Fibroblast of lung (primary cell): ENCODE results near the gene OXCT1. TPM values are rescaled to one million over a fixed set of nuclear protein-coding genes. Genes with fewer than 3 reads are reported as not detected.

Experiments used
- DNase-seq, 2 donors: peaks; one replicate each; pipeline versions ENCODE4 v3.0.0 to v3.0.0-alpha.2; 2010; ENCODE audit warnings: low read depth in 2 of 2
- H2AFZ ChIP-seq: 2 replicates; pipeline ENCODE4 v1.5.1; 2012; ENCODE audit warnings: low read length, control low read depth, inconsistent platforms
- H3K27ac ChIP-seq: 2 replicates; pipeline ENCODE4 v1.5.1; 2011; ENCODE audit warnings: low read length, control low read depth; ENCODE audit not compliant: insufficient read depth
- H3K27me3 ChIP-seq: 2 replicates; pipeline ENCODE4 v1.5.1; 2011; ENCODE audit warnings: mild to moderate bottlenecking, low read length; ENCODE audit not compliant: control insufficient read depth, insufficient read depth
- H3K36me3 ChIP-seq: 2 replicates; pipeline ENCODE4 v1.5.1; 2011; ENCODE audit warnings: low read length; ENCODE audit not compliant: control insufficient read depth, insufficient read depth
- H3K4me1 ChIP-seq: 2 replicates; pipeline ENCODE4 v1.5.1; 2011; ENCODE audit warnings: low read length; ENCODE audit not compliant: control insufficient read depth, insufficient read depth; ENCODE audit errors: extremely low read depth
- H3K4me2 ChIP-seq: 2 replicates; pipeline ENCODE4 v1.5.1; 2011; ENCODE audit warnings: low read length, control low read depth; ENCODE audit not compliant: insufficient read depth; ENCODE audit errors: extremely low read depth
- H3K4me3 ChIP-seq, 4 experiments: fragments of 200-600 bp in 1 of 4; sonication (generic) in 1 of 4; replicated peaks in 1 of 4; 2 replicates each; pipeline ENCODE4 v1.5.1; 2011 to 2016; ENCODE audit warnings: low read length in 4 of 4, low read depth in 3 of 4, mild to moderate bottlenecking in 3 of 4, control low read depth in 2 of 4, inconsistent platforms in 1 of 4, mixed read lengths in 1 of 4; ENCODE audit not compliant: insufficient read depth in 1 of 4; ENCODE audit errors: control extremely low read depth in 1 of 4
- H3K79me2 ChIP-seq: 2 replicates; pipeline ENCODE4 v1.5.1; 2012; ENCODE audit warnings: mild to moderate bottlenecking, low read length, inconsistent platforms; ENCODE audit not compliant: control insufficient read depth, insufficient read depth
- H3K9ac ChIP-seq: 2 replicates; pipeline ENCODE4 v1.5.1; 2011; ENCODE audit warnings: mild to moderate bottlenecking, low read length, control low read depth; ENCODE audit not compliant: insufficient read depth
- H3K9me3 ChIP-seq: 2 replicates; pipeline ENCODE4 v1.5.1; 2012; ENCODE audit warnings: low read depth, low read length; ENCODE audit not compliant: control insufficient read depth, insufficient read depth
- H4K20me1 ChIP-seq: 2 replicates; pipeline ENCODE4 v1.5.1; 2011; ENCODE audit warnings: low read length; ENCODE audit not compliant: control insufficient read depth, insufficient read depth; ENCODE audit errors: extremely low read depth
- CTCF ChIP-seq, 2 donors: IDR thresholded peaks in 1 of 2; conservative IDR thresholded peaks in 1 of 2; 1 replicate in 1 of 2; 2 replicates in 1 of 2; pipeline ENCODE4 v1.5.1; 2011 to 2012; ENCODE audit warnings: low read length in 2 of 2, control low read depth in 1 of 2, inconsistent platforms in 1 of 2, low read depth in 1 of 2, mild to moderate bottlenecking in 1 of 2
- EZH2 ChIP-seq: IDR thresholded peaks from 2 replicates; pipeline ENCODE4 v1.5.1; 2012; ENCODE audit warnings: low read length, control low read depth, mild to moderate bottlenecking; ENCODE audit errors: missing control alignments
- polyA plus RNA-seq, 2 donors: library from polyadenylated mRNA; depleted of rRNA in 1 of 2; stranded (reverse) in 1 of 2; unstranded in 1 of 2; fragments of >200 nt; gene quantifications; 2 replicates each; pipeline ENCODE4 v1.2.1, GENCODE V29; 2011 to 2012; ENCODE audit warnings: missing spikeins in 1 of 2
- total RNA-seq: library from RNA; depleted of rRNA; stranded (reverse); fragments of >200 nt; gene quantifications from 2 replicates; pipeline ENCODE4 v1.2.1, GENCODE V29; 2014

OXCT1 gene
- total and polyA plus RNA-seq, 2 donors (not counting 1 experiment from before 2014, with no cell fraction given): 35.7 to 56.3 TPM

- Histone ChIP-seq H3K27me3 (no peaks in the 10 kb centered on the region), H3K4me2 (no peak overlapping the region), H3K27ac (no peak overlapping the region), H3K36me3 (no peaks in the 10 kb centered on the region), H3K79me2 (no peaks in the 10 kb centered on the region), H3K4me3 (no peak overlapping the region), H2AFZ (no peak overlapping the region), H4K20me1 (no peaks in the 10 kb centered on the region), H3K9me3 (no peaks in the 10 kb centered on the region), H3K9ac (no peak overlapping the region), H3K4me1 (no peaks in the 10 kb centered on the region)
- no peak for TF ChIP-seq CTCF (conservative IDR thresholded peaks at IDR 0.05 in 1 of 2, IDR thresholded peaks at IDR 0.05 in 1 of 2; ENCODE audit: low read depth in 1 of 2, low read length in 2 of 2)
- TF ChIP-seq EZH2: no peak
- DNase-seq: no peak
Observed at GRCh38 chr5:41821051-41821450, 49.2 kb downstream of the OXCT1 start.

GRCh38 chr5:41820150-41820549 is 50.1 kb downstream of the OXCT1 start:
- DNase-seq: no peak
- Histone ChIP-seq H4K20me1 (no peaks in the 10 kb centered on the region), H2AFZ (no peak overlapping the region), H3K27me3 (no peaks in the 10 kb centered on the region), H3K36me3 (no peaks in the 10 kb centered on the region), H3K4me1 (no peaks in the 10 kb centered on the region), H3K9ac (no peak overlapping the region), H3K9me3 (no peaks in the 10 kb centered on the region), H3K4me3 (no peak overlapping the region), H3K27ac (no peak overlapping the region), H3K79me2 (no peaks in the 10 kb centered on the region), H3K4me2 (no peak overlapping the region)
- TF ChIP-seq EZH2 (no peak), CTCF (conservative IDR thresholded peaks at IDR 0.05 in 1 of 2, IDR thresholded peaks at IDR 0.05 in 1 of 2; ENCODE audit: low read depth in 1 of 2, low read length in 2 of 2) (no peak)

GRCh38 chr5:41817625-41818301 is 52.5 kb downstream of the OXCT1 start:
- no peak for DNase-seq

More at GRCh38 chr5:41817625-41818301, 52.5 kb downstream of the OXCT1 start:
- Histone ChIP-seq H3K79me2 (no peaks in the 10 kb centered on the region), H3K9ac (no peak overlapping the region), H4K20me1 (no peaks in the 10 kb centered on the region), H3K36me3 (no peaks in the 10 kb centered on the region), H3K4me3 (no peak overlapping the region), H2AFZ (no peak overlapping the region), H3K27ac (no peak overlapping the region), H3K9me3 (no peaks in the 10 kb centered on the region), H3K4me1 (no peaks in the 10 kb centered on the region), H3K27me3 (no peaks in the 10 kb centered on the region), H3K4me2 (no peak overlapping the region)
- TF ChIP-seq CTCF (conservative IDR thresholded peaks at IDR 0.05 in 1 of 2, IDR thresholded peaks at IDR 0.05 in 1 of 2; ENCODE audit: low read depth in 1 of 2, low read length in 2 of 2) (no peak), EZH2 (no peak)
